Heart right ventricle (tissue), 16 donors: Measurements from ENCODE around the gene SAMD3. TPM values are rescaled to one million over a fixed set of nuclear protein-coding genes. Genes with fewer than 3 reads are reported as not detected.

ENCODE experiments used
- ATAC-seq, 8 donors: fragments of 200-7000 bp; cut with Tn5 transposase; one replicate each; pipeline ENCODE4 v1.9.1; 2020; ENCODE audit warnings: mild to moderate bottlenecking in 8 of 8, moderate library complexity in 8 of 8, moderate number of reproducible peaks in 1 of 8
- DNase-seq, 2 donors: peaks; one replicate each; pipeline ENCODE4 v3.0.0-alpha.2; 2020
- H3K27ac ChIP-seq, 10 donors: fragments of 200-600 bp; sonication (generic) in 2 of 10; one replicate each; pipeline versions ENCODE4 v1.5.0 to v1.8.0; 2020 to 2022; ENCODE audit warnings: mild to moderate bottlenecking in 3 of 10
- H3K27me3 ChIP-seq, 7 donors: fragments of 200-600 bp; one replicate each; pipeline ENCODE4 v1.8.0; 2021 to 2022; ENCODE audit warnings: mild to moderate bottlenecking in 2 of 7
- H3K36me3 ChIP-seq, 9 donors: fragments of 200-600 bp; sonication (generic) in 1 of 9; one replicate each; pipeline versions ENCODE4 v1.5.0 to v1.8.0; 2020 to 2022; ENCODE audit warnings: mild to moderate bottlenecking in 2 of 9
- H3K4me1 ChIP-seq, 9 donors: fragments of 200-600 bp; sonication (generic) in 1 of 9; one replicate each; pipeline versions ENCODE4 v1.5.0 to v1.8.0; 2020 to 2022; ENCODE audit warnings: mild to moderate bottlenecking in 4 of 9
- H3K4me3 ChIP-seq, 10 donors: fragments of 200-600 bp; sonication (generic) in 2 of 10; one replicate each; pipeline versions ENCODE4 v1.5.0 to v1.8.0; 2020 to 2022; ENCODE audit warnings: mild to moderate bottlenecking in 7 of 10, moderate library complexity in 2 of 10
- H3K9me3 ChIP-seq, 11 donors: fragments of 200-600 bp in 10 of 11; sonication (generic) in 2 of 11; one replicate each; pipeline versions ENCODE4 v1.5.0 to v1.8.0; 2013 to 2022; ENCODE audit warnings: mild to moderate bottlenecking in 2 of 11, control low read depth in 1 of 11, moderate library complexity in 1 of 11
- WGBS, 2 donors: extraction: QIAGEN DNeasy Blood & Tissue Kit; methylation state at CpG; one replicate each; pipeline ENCODE4 v1.1.7; 2013; ENCODE audit warnings: inconsistent platforms in 1 of 2; 5-methylcytosine and 5-hydroxymethylcytosine counted together
- intact Hi-C, 10 donors: fragments of 100-400 bp; cut with DNase I; formaldehyde crosslinking; loops; one replicate each; pipeline versions ENCODE4 v1.11.1 to v1.14.2; 2022
- polyA plus RNA-seq, 2 donors: library from polyadenylated mRNA; stranded (reverse); fragments of 200-250 nt; gene quantifications; one replicate each; pipeline ENCODE4 v1.2.3, GENCODE V29; 2013
- total RNA-seq, 10 donors: library from RNA; stranded (reverse); fragmentation: NEBNext Ultra II Directional in 3 of 10; extraction: Animal tissue kit (Norgen Biotek cat#: 25700) in 3 of 10; gene quantifications; one replicate each; pipeline versions ENCODE4 v1.2.1 to v1.2.4, GENCODE V29; 2021 to 2023
- TF ChIP-seq, protein P1 (sequence below), 9 donors: fragments of 200-600 bp; sonication (generic) in 2 of 9; IDR thresholded peaks; one replicate each; pipeline versions ENCODE4 v1.5.0 to v1.8.0; 2021 to 2022; ENCODE audit warnings: antibody characterized with exemption in 9 of 9, mild to moderate bottlenecking in 5 of 9, moderate library complexity in 1 of 9
- donor health status: Arrhythmogenic right ventricular cardiomyopathy.
- donor health status: ischemic (EF 13 %, LVEDD 7.1; RV severe dilation, severe dysfunction).
- donor health status: healthy with polysubstance abuse.
- donor health status: DM: no; HTN: yes; CAD: no.
- donor health status: DM: no; HTN: no; CAD: no.
- donor health status: ischemic (EF 25% LVEDD 6.9; RV normal size, moderate dysfunction).
- donor health status: ischemic (EF 25% LVEDD 5.7; RV mildly dilated, moderate dysfunction).
- donor health status: healthy.
- donor health status: DM: yes; HTN: yes; CAD: no.
- donor health status: Ischemic cardiomyopathy.
- donor health status: ischemic (EF 35%, LVEDD 5.7; RV mildly dilated, moderate dysfunction).
- donor health status: nonischemic (EF 11% LVEDD 7.7; RV severe dilation, severe dysfunction).
- donor health status: DM: yes; HTN: yes; CAD: no.
- donor health status: PGD.
- donor health status: ischemic (EF 29% LVEDD 5.4; RV normal size, mild dysfunction).
- donor health status: nonischemic (EF 23%, LVEDD 6.1; RV moderate dilation, normal function).

SAMD3 gene
- total and polyA plus RNA-seq, 12 donors, result 0.12 to 3.1 (median 0.51) TPM; not detected in 7

- intact Hi-C loops, result no loop called here
- Histone ChIP-seq H3K4me3 (no peak overlapping the region), H3K27ac (no peak overlapping the region), H3K36me3 (peaks cover 0 to 6% (median 0%) of the 10 kb centered on the region in 9 donors), H3K4me1 (no peaks in the 10 kb centered on the region), H3K27me3 (no peaks in the 10 kb centered on the region), H3K9me3 (peaks cover 0 to 5% (median 0%) of the 10 kb centered on the region in 11 donors)
- DNase-seq (no peak), ATAC-seq (no peak)
- 94 to 97% methylated on average over 6 of the region's 6 CpGs for WGBS, 2 donors
- TF ChIP-seq, protein P1, sequence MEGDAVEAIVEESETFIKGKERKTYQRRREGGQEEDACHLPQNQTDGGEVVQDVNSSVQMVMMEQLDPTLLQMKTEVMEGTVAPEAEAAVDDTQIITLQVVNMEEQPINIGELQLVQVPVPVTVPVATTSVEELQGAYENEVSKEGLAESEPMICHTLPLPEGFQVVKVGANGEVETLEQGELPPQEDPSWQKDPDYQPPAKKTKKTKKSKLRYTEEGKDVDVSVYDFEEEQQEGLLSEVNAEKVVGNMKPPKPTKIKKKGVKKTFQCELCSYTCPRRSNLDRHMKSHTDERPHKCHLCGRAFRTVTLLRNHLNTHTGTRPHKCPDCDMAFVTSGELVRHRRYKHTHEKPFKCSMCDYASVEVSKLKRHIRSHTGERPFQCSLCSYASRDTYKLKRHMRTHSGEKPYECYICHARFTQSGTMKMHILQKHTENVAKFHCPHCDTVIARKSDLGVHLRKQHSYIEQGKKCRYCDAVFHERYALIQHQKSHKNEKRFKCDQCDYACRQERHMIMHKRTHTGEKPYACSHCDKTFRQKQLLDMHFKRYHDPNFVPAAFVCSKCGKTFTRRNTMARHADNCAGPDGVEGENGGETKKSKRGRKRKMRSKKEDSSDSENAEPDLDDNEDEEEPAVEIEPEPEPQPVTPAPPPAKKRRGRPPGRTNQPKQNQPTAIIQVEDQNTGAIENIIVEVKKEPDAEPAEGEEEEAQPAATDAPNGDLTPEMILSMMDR (IDR thresholded peaks at IDR 0.05), result no peak
Measured at GRCh38 chr6:130129762-130130246, 92.9 kb downstream of the SAMD3 start.

GRCh38 chr6:130128326-130128725 lies 94.4 kb downstream of the SAMD3 start:
- Histone ChIP-seq H3K27ac (no peak overlapping the region), H3K27me3 (no peaks in the 10 kb centered on the region), H3K36me3 (peaks cover 0 to under 1% (median 0%) of the 10 kb centered on the region in 9 donors), H3K9me3 (peaks cover 0 to 5% (median 0%) of the 10 kb centered on the region in 11 donors), H3K4me3 (no peak overlapping the region), H3K4me1 (no peaks in the 10 kb centered on the region)
- ATAC-seq (no peak), DNase-seq (no peak)
- intact Hi-C loops, result no loop called here
- WGBS, 2 donors, result 88 to 94% methylated on average over 5 of the region's 5 CpGs
- TF ChIP-seq, protein P1 (IDR thresholded peaks at IDR 0.05), result no peak

GRCh38 chr6:130127195-130127594 lies 95.6 kb downstream of the SAMD3 start:
- no peaks in the 10 kb centered on the region for H3K4me1 ChIP-seq
- H3K27me3 ChIP-seq, result no peaks in the 10 kb centered on the region
- TF ChIP-seq, protein P1 (IDR thresholded peaks at IDR 0.05), result no peak
- intact Hi-C loops, result no loop called here
- WGBS, 2 donors, result 53 to 58% methylated on average over 2 of the region's 2 CpGs
- peaks cover 0 to 5% (median 0%) of the 10 kb centered on the region in 11 donors for H3K9me3 ChIP-seq
- DNase-seq (no peak), ATAC-seq (no peak)
- H3K36me3 ChIP-seq, result no peaks in the 10 kb centered on the region
- no peak overlapping the region for H3K4me3 ChIP-seq
- H3K27ac ChIP-seq, result no peak overlapping the region

DNA sequence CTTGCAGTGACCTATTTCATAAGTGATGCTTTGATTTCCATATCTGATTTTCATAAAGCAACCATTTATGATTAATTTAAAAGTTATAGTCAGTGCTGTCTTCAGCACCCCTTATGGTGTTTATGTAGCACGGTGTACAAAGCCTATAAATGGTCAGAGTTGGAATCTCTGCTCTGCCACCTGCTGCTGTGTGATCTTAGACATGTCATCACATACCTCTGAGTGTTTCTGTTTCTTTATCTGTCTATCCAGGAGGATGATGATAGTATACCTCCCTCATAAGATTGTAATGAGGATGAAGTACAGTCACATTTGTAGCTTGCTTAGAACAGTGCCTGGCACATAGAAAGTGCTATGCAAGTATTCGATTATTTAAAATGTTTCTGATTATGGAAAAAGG lies 100.5 kb downstream of the SAMD3 start:
- Histone ChIP-seq H3K36me3 (peaks cover 0 to 7% (median 0%) of the 10 kb centered on the region in 9 donors), H3K4me1 (no peaks in the 10 kb centered on the region), H3K4me3 (no peak overlapping the region), H3K27ac (no peak overlapping the region), H3K27me3 (no peaks in the 10 kb centered on the region), H3K9me3 (no peaks in the 10 kb centered on the region)
- intact Hi-C loops, result no loop called here
- WGBS, 2 donors, result 76 to 79% methylated on average over 2 of the region's 2 CpGs
- no peak for ATAC-seq
- TF ChIP-seq, protein P1 (IDR thresholded peaks at IDR 0.05), result no peak
- DNase-seq, result no peak
